ENCODE data around the gene VCX3B.
"Not testable (repeated sequence)": the region's sequence is repeated elsewhere in the genome, so short reads cannot be mapped to it uniquely, and the experiment has no call there.

VCX3B gene

DNA sequence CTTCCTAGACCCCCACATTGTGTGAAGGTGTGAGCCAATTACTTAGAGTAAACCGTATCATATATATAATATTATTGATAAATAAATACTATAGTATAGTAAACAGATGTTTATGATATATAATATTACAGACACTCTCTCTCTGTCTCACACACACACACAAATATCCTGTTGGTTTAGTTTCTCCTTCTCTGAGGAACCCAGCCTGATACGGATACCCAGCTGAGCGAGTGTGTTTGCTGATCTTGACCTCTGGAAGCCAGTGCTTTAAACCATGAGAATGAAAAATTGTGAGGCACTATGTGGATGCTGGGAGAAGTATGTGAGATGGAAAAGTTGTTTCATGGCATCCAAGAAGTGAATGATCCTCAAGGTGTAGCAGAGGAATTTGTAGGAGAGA, at the start of gene VCX3B:
TSS of gene VCX3B (plus strand) at position 301 of the 400 bp plus-strand sequence. CDS start 621 bp downstream, outside the sequence.
- in situ Hi-C loops (cut with MboI; ENCODE audit: low sequenced_read_pairs), result not testable (repeated sequence)

DNA sequence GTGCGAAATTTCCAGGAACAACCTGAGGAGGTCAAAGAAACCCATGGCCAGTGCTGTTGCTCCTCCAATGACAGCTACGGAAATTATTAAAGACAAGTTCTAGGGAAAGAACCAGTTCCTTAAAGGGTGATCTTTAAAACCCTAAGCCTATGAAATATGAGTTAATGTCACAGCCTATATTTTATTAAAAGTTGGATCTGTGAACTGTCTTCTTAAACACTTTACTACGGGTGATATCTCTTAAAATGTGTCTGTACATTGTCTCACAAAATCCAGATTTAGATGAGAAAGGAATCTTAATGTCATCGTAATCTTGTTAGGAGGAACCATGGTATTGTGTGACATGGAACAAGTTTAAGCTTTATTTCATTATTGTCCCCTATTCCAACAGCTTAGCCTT, 46.3 kb upstream of the VCX3B start:
- in situ Hi-C loops (cut with MboI; ENCODE audit: low sequenced_read_pairs), result no loop called here

DNA sequence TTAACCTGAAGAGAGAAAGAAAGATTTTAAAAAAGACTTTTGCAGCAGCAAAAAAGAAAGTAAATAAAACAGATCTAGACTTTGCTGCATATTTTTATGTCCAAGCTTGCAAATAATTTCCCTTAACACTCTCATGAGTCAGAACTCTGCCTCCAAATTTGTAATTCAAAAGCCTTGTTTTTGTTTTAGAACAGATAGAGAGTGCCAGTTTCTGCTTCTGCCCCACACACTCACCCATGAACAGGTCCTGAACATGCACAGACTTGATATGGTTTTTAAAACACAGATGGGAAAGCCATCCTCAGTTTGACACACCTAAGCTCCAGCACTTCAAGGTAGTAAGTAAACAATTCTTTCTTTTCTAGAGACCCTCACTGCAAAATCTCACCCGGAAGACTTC, 39.7 kb upstream of the VCX3B start:
- in situ Hi-C loops (cut with MboI; ENCODE audit: low sequenced_read_pairs), result no loop called here

DNA sequence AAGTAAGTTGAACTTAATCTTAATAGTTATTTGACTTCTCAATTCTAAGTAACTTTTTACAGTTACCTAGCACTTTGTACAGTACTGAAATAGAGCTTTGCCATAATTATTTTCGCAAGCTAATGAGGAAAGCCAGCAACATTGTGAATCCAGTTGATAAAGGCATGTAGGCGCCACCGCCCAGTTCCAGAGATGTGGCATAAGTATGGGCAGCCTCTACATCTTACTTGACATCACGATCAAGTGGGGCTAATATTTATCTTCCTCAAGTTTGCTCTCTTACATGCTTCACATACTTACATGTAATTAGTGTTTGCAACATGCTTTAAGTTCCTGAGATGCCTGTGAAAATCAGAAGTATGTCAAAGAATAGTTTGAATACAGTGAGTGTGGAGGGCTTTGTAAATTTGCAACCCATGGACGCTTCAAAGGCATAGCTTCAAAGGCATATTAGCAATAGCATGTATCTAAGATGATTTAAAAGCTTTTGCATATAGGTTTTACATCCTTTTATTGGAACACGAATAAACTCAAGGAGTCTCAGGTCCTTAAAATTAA, 34.9 kb upstream of the VCX3B start:
- in situ Hi-C loops (cut with MboI; ENCODE audit: low sequenced_read_pairs), result no loop called here

- in situ Hi-C loops (cut with MboI; ENCODE audit: low sequenced_read_pairs), result no loop called here
Measured at GRCh38 chrX:8430444-8430843, 34.2 kb upstream of the VCX3B start.

GRCh38 chrX:8432396-8432795, 32.2 kb upstream of the VCX3B start:
- in situ Hi-C loops (cut with MboI; ENCODE audit: low sequenced_read_pairs), result no loop called here

DNA sequence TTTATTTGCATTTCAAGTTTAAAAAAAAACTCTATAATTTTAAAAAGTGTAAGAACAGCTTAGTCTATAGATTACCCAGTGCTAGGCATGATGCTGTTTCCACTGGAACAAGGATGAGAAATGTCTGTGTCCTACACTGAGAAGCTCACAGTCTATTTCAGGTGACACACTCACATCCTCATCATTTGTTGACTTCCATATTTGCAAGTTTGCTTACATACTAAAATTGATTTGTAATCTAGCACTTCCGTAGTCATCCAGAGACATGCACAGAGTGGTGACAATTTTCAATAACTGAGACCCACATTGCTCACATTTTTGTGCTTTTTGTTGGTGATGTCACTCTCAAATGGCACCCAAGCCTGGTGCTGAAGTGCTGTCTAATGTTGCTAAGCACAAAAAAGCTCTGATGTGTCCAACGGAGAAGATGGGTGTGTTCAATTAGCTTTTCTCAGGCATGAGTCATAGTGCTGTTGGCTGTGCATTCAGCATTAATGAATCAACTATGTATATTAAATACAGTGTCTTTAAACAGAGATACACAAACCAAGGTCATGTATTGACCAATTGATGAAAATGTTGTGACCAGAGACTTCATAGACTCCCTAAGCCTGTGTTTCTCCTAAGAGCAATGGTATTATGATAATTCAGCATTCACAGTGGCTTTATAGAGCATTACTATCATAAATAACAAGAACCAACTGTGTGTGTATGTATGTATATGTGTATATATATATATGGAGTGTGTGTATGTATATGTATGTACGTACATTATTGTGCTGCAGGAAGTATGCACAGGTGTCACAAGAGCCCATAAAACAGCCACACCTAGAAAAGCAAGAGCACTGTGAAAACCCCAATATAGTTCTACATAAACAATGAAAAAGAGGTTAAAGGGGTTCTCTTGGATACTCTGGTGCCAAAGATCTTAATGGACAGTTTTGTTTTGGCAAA, 31.2 kb upstream of the VCX3B start:
- in situ Hi-C loops (cut with MboI; ENCODE audit: low sequenced_read_pairs), result no loop called here

GRCh38 chrX:8447368-8447767, 17.3 kb upstream of the VCX3B start:
- in situ Hi-C loops (cut with MboI; ENCODE audit: low sequenced_read_pairs), result no loop called here

DNA sequence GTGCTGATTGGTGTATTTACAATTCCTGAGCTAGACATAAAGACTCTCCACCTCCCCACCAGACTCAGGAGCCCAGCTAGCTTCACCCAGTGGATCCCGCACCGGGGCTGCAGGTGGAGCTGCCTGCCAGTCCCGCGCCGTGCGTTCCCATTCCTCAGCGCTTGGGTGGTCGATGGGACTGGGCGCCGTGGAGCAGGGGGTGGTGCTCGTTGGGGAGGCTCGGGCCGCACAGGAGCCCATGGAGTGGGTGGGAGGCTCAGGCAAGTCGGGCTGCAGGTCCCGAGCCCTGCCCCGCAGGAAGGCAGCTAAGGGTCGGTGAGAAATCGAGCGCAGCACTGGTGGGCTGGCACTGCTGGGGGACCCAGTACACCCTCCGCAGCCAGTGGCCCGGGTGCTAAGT, 12.3 kb upstream of the VCX3B start:
- in situ Hi-C loops (cut with MboI; ENCODE audit: low sequenced_read_pairs), result not testable (repeated sequence)

GRCh38 chrX:8453611-8454010, 11.0 kb upstream of the VCX3B start:
- in situ Hi-C loops (cut with MboI; ENCODE audit: low sequenced_read_pairs), result no loop called here

- in situ Hi-C loops (cut with MboI; ENCODE audit: low sequenced_read_pairs), result no loop called here
Measured at GRCh38 chrX:8455557-8455956, 9.1 kb upstream of the VCX3B start.

DNA sequence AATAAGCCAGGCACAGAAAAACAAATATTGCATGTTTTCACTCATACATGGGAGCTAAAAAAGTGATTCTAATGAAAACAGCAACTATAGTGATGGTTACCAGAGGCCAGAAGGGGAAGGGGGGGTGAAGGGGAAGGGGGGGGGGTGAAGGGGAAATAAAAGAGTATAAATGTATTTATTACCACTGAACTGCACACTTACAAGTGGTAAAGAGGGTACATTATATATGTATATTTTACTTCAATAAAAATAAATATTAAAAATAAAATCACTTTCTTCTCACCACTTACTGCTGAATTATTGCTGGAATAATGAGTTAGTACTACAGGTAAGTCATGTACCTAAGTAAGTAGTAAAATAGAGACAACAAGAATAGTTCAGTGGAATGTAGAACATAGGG, 2.1 kb upstream of the VCX3B start:
- in situ Hi-C loops (cut with MboI; ENCODE audit: low sequenced_read_pairs), result no loop called here

DNA sequence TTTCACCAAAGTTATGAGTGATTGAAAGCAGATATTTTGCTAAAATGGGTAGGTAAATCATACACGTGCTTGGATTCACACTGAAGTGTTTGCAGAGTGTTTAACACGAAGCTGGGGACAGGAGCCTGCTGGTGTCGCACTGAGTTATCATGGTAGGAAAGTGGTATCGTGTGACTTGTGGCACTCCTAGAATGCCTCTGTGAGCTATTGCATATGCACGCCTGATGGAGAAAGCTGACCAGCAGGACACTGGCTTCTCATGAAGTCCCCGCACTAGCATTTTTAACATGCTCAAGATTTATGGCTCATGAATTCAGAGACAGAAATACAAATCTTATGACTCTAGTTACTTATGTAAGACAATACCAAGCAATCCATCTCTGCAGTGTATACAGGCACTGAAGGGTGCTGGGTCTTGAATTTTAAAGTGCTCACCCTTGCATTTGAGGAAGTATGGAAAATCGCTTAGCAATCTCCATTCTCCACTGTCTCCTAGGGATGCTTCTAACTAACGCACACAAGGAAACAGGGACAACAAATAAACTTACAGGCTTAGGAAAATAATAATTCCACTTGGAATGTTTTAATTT, 19.8 kb downstream of the VCX3B start:
- in situ Hi-C loops (cut with MboI; ENCODE audit: low sequenced_read_pairs), result no loop called here

- in situ Hi-C loops (cut with MboI; ENCODE audit: low sequenced_read_pairs), result not testable (repeated sequence)
Measured at GRCh38 chrX:8495036-8495435, 30.4 kb downstream of the VCX3B start.

DNA sequence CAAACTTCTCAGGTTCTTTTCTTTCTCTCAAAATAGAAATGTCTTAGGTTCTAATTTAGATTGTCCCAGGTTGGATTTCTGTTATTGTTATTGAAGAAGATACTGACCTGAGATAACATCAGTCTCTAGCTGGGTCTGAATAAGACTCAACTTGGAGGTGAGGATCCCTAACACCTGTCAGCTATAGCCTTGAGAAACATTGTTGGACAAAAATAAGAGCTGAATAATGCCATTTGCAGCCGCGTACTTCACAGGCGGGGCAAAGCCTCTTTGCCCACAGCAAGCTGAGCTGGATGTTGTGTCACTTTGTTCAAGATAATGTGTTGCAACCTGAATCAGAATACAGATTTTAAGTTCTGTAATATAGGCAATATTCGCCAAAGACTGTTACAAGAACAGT, 35.6 kb downstream of the VCX3B start:
- in situ Hi-C loops (cut with MboI; ENCODE audit: low sequenced_read_pairs), result no loop called here

- in situ Hi-C loops (cut with MboI; ENCODE audit: low sequenced_read_pairs), result not testable (repeated sequence)
Measured at GRCh38 chrX:8502101-8502500, 37.5 kb downstream of the VCX3B start.

DNA sequence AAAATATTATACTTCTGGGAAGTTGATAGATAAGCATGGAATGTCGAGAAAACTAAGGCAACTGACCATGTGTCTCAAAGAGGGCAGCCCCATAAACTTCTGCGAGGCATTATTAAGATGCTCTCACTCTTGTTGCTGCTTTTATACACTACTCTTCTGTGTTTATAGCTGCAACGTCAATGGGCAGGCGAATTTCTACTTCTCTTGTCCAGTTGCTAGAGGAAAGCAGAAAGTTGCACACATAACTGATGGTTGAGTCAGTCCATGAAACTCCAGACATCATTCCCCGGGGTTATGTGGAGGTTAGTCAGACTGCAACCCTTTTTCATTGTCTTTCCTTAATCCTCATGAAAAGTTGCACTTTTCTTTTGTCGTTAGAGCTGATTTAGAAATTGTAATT, 39.8 kb downstream of the VCX3B start:
- in situ Hi-C loops (cut with MboI; ENCODE audit: low sequenced_read_pairs), result no loop called here
